Superior temporal gyrus (tissue), 1 donor: ENCODE results near the gene MPPE1.
A peak's percentile ranks its signal among the peaks of the same experiment; 100 is the strongest.
"Not testable (repeated sequence)": the region's sequence is repeated elsewhere in the genome, so short reads cannot be mapped to it uniquely, and the experiment has no call there.

ENCODE experiments used
- DNase-seq: peaks from one replicate; pipeline ENCODE4 v3.0.0-alpha.2; 2016; ENCODE audit errors: extremely low spot score

The MPPE1 gene

GRCh38 chr18:11857177-11857887 lies 50.8 kb downstream of the MPPE1 start:
- no peak for DNase-seq

GRCh38 chr18:11854554-11854953 lies 53.6 kb downstream of the MPPE1 start:
- DNase-seq, result not testable (repeated sequence)

- DNase-seq, result peak; percentile 40
These were observed 56.2 kb downstream of the MPPE1 start for GRCh38 chr18:11851806-11852337.

- peak; percentile 98 for DNase-seq
These were observed 56.8 kb downstream of the MPPE1 start, which contains the start of gene CHMP1B for GRCh38 chr18:11851146-11851805. TSS of gene CHMP1B (plus strand) at chr18:11851413. CDS start at chr18:11851512, 99 bp downstream.

- no peak for DNase-seq
These were observed 57.3 kb downstream of the MPPE1 start for GRCh38 chr18:11850821-11851145.

- peak; percentile 77 for DNase-seq
These were observed 58.1 kb downstream of the MPPE1 start for GRCh38 chr18:11849841-11850634.

GRCh38 chr18:11849279-11849678 lies 58.8 kb downstream of the MPPE1 start:
- DNase-seq, result no peak

- no peak for DNase-seq
These were observed 60.3 kb downstream of the MPPE1 start for GRCh38 chr18:11847811-11848210.

GRCh38 chr18:11845654-11846053 lies 62.5 kb downstream of the MPPE1 start:
- no peak for DNase-seq

- no peak for DNase-seq
These were observed 63.7 kb downstream of the MPPE1 start for GRCh38 chr18:11844436-11844835.

GRCh38 chr18:11842562-11842961 lies 65.6 kb downstream of the MPPE1 start:
- DNase-seq, result no peak

GRCh38 chr18:11840493-11840892 lies 67.6 kb downstream of the MPPE1 start:
- DNase-seq, result no peak

GRCh38 chr18:11839556-11839955 lies 68.6 kb downstream of the MPPE1 start:
- DNase-seq, result no peak

GRCh38 chr18:11834772-11835171 lies 73.3 kb downstream of the MPPE1 start:
- DNase-seq, result no peak
